HG02973 (cell line): Measurements from ENCODE around the gene CD2BP2.

Experiments used
- ATAC-seq: cut with Tn5 transposase; IDR thresholded peaks from one replicate; pipeline ENCODE4 v1.9.1; 2021; ENCODE audit warnings: moderate library complexity; ENCODE audit not compliant: unreplicated experiment

The CD2BP2 gene

GRCh38 chr16:30379158-30379783, 24.2 kb upstream of the CD2BP2 start:
- no peak for ATAC-seq

- peak; percentile 78 for ATAC-seq
Observed at GRCh38 chr16:30378236-30379157, 23.4 kb upstream of the CD2BP2 start.

GRCh38 chr16:30377812-30378235, 22.7 kb upstream of the CD2BP2 start:
- peak; percentile 7 for ATAC-seq

- peak; percentile 2 for ATAC-seq
Observed at GRCh38 chr16:30377050-30377811, 22.1 kb upstream of the CD2BP2 start.

- no peak for ATAC-seq
Observed at GRCh38 chr16:30376461-30376902, 21.4 kb upstream of the CD2BP2 start.

- no peak for ATAC-seq
Observed at GRCh38 chr16:30375864-30376263, 20.8 kb upstream of the CD2BP2 start.

- no peak for ATAC-seq
Observed at GRCh38 chr16:30374538-30374937, 19.4 kb upstream of the CD2BP2 start, which contains the start of gene MYL11. Gene MYL11 (plus strand): TSS chr16:30374802. CDS start chr16:30374858, 56 bp downstream.

GRCh38 chr16:30372725-30373124, 17.6 kb upstream of the CD2BP2 start:
- ATAC-seq = no peak

GRCh38 chr16:30372038-30372712, 17.1 kb upstream of the CD2BP2 start:
- no peak for ATAC-seq

GRCh38 chr16:30371248-30371816, 16.2 kb upstream of the CD2BP2 start:
- ATAC-seq = no peak

GRCh38 chr16:30370456-30371247, 15.5 kb upstream of the CD2BP2 start, which contains the start of gene TBC1D10B:
Gene TBC1D10B (minus strand): TSS chr16:30370494. CDS start chr16:30370183, 311 bp downstream.
- peak; percentile 77 for ATAC-seq

GRCh38 chr16:30369938-30370455, 14.9 kb upstream of the CD2BP2 start:
- ATAC-seq = peak; percentile 4

GRCh38 chr16:30369091-30369937, 14.2 kb upstream of the CD2BP2 start:
- ATAC-seq = no peak

- ATAC-seq = no peak
Observed at GRCh38 chr16:30368792-30369090, 13.6 kb upstream of the CD2BP2 start.

- no peak for ATAC-seq
Observed at GRCh38 chr16:30368122-30368791, 13.1 kb upstream of the CD2BP2 start.

- no peak for ATAC-seq
Observed at GRCh38 chr16:30367349-30368009, 12.4 kb upstream of the CD2BP2 start.

GRCh38 chr16:30366511-30366910, 11.4 kb upstream of the CD2BP2 start:
- no peak for ATAC-seq
